NT2/D1 (cell line): ENCODE data around the gene RPGRIP1.

Source experiments
- YY1 ChIP-seq: IDR thresholded peaks from 2 replicates; pipeline ENCODE4 v1.6.1; 2011; ENCODE audit not compliant: insufficient read length, insufficient read depth
- ZNF274 ChIP-seq: IDR thresholded peaks from 2 replicates; pipeline ENCODE4 v1.6.1; 2011; ENCODE audit warnings: mild to moderate bottlenecking, low read depth, low read length

DNA sequence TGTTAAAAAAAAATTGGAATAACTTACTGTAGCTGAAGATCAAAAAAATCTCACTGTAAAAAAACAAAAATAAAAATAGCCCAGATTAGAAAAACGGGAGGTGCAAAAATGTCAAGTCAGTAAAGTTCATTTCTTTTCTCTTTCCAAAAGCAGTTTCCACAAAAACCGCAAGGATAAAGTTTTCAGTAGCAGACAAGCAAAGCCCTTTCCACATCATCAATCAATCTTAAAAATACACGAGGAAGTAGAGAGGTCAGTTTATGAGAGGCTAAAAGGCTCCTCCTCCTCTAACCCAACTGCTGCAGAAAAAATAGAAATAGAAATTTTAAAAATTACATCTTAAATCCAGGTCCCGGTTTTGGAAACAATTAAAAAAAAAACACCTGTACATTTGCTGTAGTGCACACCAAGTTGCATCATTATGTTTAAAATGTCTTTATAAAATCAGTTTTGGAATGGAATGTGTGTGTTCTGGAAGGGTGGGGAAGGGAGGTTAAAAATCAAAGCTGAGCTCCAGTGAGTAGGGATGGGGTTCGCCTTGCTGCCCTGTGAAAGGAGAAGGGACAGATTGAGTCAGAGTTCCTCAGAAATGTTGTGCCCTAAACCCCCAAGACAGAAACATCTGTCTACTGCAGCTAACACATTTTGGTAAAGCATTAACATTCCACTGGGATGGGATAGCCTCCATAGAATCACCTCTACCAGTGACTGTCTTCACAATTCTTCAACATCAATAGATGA, 16.4 kb upstream of the RPGRIP1 start:
- no peak for TF ChIP-seq ZNF274
- no peak for TF ChIP-seq YY1
